22Rv1 (cell line): ENCODE measurements around the gene HLF.

ENCODE experiments used
- H3K27ac ChIP-seq: fragments of 450-650 bp; 2 replicates; pipeline ENCODE4 v1.5.1; 2017
- CTCF ChIP-seq: fragments of 450-650 bp; IDR thresholded peaks from 2 replicates; pipeline ENCODE4 v1.5.1; 2017; ENCODE audit warnings: mild to moderate bottlenecking
- ZFX ChIP-seq: fragments of 450-650 bp; IDR thresholded peaks from 2 replicates; pipeline ENCODE4 v1.6.1; 2017; ENCODE audit warnings: antibody characterized with exemption, borderline replicate concordance

HLF gene

GRCh38 chr17:55314784-55315491 is 50.2 kb downstream of the HLF start:
- H3K27ac ChIP-seq: no peak overlapping the region
- TF ChIP-seq ZFX (no peak), CTCF (no peak)

GRCh38 chr17:55316499-55316898 is 51.7 kb downstream of the HLF start:
- H3K27ac ChIP-seq: no peak overlapping the region
- TF ChIP-seq CTCF: no peak
- TF ChIP-seq ZFX: no peak

GRCh38 chr17:55317284-55317683 is 52.5 kb downstream of the HLF start:
- H3K27ac ChIP-seq: no peak overlapping the region
- no peak for TF ChIP-seq ZFX
- TF ChIP-seq CTCF: no peak

- TF ChIP-seq CTCF: no peak
- no peak for TF ChIP-seq ZFX
- H3K27ac ChIP-seq: no peak overlapping the region
These were observed 53.3 kb downstream of the HLF start for GRCh38 chr17:55318081-55318480.

DNA sequence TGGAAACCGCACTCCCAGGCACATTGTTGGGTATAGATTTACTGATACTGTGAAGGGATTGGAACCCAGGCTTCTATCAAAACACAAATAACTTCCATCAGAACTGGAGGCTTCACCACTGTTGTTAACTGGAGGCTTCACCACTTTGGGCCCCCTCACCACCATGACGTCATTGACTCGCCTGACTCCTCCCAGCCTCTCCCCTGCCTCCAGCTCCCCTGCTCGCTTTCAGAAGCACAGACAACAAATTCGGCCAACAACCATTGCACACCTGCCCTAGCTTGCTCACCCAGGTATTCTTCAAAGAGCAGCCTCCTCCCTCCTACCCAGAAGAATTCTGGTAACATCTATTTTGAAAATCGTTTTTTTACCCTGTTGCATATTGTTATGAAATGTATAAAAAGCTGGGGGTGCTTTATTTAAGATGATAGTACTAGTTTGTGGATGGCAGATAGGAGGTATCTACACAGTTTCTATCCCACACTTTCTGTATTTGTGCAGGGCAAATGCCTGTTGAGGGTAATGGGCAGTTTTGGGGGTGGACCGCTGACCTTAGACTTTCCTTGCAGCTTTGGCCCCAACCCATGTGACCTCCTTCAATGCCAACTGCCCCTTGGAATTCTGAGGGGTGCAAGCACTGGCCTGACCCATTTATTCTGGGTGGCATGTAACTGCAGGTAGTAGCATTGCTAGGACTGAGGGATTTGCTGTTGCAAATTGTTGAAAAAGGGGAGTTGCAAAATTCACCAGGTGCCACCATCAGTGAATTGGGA is 54.1 kb downstream of the HLF start:
- TF ChIP-seq CTCF (no peak), ZFX (no peak)
- H3K27ac ChIP-seq: no peak overlapping the region

GRCh38 chr17:55319933-55320593 is 55.3 kb downstream of the HLF start:
- TF ChIP-seq ZFX (no peak), CTCF (no peak)
- H3K27ac ChIP-seq: no peak overlapping the region
